ENCODE measurements around the gene ZGPAT.

The ZGPAT gene

DNA sequence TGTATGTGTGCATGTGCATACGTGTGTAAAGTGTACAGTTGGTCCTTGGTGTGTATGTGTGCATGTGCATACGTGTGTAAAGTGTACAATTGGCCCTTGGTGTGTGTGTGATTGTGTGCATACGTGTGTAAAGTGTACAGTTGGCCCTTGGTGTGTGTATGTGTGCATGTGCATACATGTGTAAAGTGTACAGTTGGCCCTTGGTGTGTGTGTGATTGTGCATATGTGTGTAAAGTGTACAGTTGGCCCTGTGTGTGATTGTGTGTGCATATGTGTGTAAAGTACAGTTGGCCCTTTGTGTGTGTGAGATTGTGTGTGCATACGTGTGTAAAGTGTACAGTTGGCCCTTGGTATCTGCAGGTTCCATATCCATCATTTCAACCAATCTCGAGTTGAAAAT, 23.6 kb downstream of the ZGPAT start:
- TF ChIP-seq, protein P1, sequence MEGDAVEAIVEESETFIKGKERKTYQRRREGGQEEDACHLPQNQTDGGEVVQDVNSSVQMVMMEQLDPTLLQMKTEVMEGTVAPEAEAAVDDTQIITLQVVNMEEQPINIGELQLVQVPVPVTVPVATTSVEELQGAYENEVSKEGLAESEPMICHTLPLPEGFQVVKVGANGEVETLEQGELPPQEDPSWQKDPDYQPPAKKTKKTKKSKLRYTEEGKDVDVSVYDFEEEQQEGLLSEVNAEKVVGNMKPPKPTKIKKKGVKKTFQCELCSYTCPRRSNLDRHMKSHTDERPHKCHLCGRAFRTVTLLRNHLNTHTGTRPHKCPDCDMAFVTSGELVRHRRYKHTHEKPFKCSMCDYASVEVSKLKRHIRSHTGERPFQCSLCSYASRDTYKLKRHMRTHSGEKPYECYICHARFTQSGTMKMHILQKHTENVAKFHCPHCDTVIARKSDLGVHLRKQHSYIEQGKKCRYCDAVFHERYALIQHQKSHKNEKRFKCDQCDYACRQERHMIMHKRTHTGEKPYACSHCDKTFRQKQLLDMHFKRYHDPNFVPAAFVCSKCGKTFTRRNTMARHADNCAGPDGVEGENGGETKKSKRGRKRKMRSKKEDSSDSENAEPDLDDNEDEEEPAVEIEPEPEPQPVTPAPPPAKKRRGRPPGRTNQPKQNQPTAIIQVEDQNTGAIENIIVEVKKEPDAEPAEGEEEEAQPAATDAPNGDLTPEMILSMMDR (conservative IDR thresholded peaks at IDR 0.05; ENCODE audit: low read length), result no peak
- no peak for TF ChIP-seq EZH2phosphoT487 (IDR thresholded peaks at IDR 0.05; ENCODE audit: borderline replicate concordance)
- H3K79me2 ChIP-seq (ENCODE audit: insufficient read depth, low read length), result peaks cover 53% of the 10 kb centered on the region
- peaks cover 25% of the 10 kb centered on the region for H3F3A ChIP-seq (ENCODE audit: low read depth)
- H2AFZ ChIP-seq (ENCODE audit: low read length), result no peak overlapping the region
- H3K36me3 ChIP-seq (ENCODE audit: insufficient read depth, low read length), result peaks cover 25% of the 10 kb centered on the region; the same call in 1 of the 2 replicates
- peak overlapping the region; percentile 82 for H3K4me2 ChIP-seq (ENCODE audit: low read depth, low read length, poor library complexity, severe bottlenecking)
- peak overlapping the region; percentile 78 for H3K9ac ChIP-seq (ENCODE audit: low read depth, low read length, poor library complexity, severe bottlenecking)
- peak overlapping the region; percentile 55 for H3K4me3 ChIP-seq (ENCODE audit: low read length, poor library complexity, severe bottlenecking)
- peaks cover 66% of the 10 kb centered on the region for H3K4me1 ChIP-seq (ENCODE audit: insufficient read depth, low read length, poor library complexity, severe bottlenecking)
- no peaks in the 10 kb centered on the region for H4K20me1 ChIP-seq (ENCODE audit: insufficient read depth, low read length, poor library complexity, severe bottlenecking)
- no peaks in the 10 kb centered on the region for H3K9me2 ChIP-seq (replicated peaks; ENCODE audit: low read depth, low read length)
- H3K27me3 ChIP-seq (ENCODE audit: insufficient read depth, low read length, poor library complexity, severe bottlenecking), result no peaks in the 10 kb centered on the region
- H3K9me3 ChIP-seq (ENCODE audit: insufficient read depth, low read depth, low read length), result no peaks in the 10 kb centered on the region

DNA sequence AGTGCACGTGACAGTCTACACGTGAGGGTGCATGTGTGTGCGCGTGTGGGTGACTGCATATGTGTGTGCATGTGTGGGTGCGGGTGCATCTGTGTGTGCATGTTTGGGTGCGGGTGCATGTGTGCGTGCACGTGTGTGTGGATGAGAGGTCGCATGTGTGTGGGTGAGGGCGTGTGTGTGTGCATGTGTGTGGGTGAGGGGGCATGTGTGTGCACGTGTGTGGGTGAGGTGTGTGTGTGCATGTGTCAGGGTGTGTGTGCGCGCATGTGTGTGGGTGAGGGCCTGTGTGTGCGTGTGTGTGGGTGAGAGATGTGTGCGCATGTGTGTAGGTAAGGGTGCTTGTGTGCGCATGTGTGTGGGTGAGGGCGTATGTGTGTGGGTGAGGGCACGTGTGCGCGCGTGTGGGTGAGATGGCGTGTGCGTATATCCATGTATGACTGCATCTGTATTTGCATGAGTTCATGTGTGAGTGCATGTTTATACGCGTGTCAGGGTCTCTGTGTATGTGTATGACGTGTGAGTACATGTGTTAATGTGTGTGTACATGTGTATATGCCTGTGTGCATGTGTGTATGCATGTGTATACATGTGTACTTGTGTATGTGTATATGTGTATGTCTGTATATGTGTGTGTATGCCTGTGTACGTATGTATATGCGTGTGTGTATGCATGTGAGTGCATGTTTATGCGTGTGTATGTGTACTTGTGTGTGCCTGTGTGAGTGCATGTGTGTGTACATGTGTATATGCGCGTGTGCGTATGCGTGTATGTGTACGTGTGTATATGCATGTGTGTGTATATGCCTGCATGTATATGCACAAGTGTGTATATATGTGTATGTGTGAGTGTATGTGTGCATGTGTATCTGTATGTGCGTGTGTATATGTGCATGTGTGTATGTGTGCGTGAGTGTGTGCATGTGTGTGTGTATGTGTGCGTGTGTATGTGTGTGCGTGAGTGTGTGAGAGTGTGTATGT, 24.6 kb downstream of the ZGPAT start:
- peaks cover 25% of the 10 kb centered on the region; the same call in 1 of the 2 replicates for H3K36me3 ChIP-seq (ENCODE audit: insufficient read depth, low read length)
- TF ChIP-seq, protein P1 (conservative IDR thresholded peaks at IDR 0.05; ENCODE audit: low read length), result no peak
- TF ChIP-seq EZH2phosphoT487 (IDR thresholded peaks at IDR 0.05; ENCODE audit: borderline replicate concordance), result no peak

DNA sequence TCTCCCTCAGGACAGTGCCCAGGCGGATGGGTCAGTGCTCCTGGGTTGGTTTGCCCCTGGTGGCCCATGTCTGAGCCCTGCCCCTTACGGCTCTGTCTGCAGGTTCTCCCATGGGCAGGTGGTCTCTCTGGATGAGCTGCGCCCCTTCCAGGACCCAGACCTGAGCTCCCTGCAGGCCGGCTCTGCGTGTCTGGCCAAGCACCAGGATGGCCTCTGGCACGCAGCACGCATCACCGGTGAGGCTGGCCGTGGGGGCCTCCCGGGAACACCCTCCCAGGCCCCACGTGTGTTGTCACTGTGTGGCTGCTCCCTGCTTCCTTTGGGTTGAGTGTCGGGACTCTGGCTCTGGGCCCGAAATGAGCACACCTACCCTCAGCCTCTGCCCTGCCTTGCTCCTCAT, 25.3 kb downstream of the ZGPAT start:
- Histone ChIP-seq H3K4me3 (ENCODE audit: low read length, poor library complexity, severe bottlenecking) (no peak overlapping the region), H3K4me2 (ENCODE audit: low read depth, low read length, poor library complexity, severe bottlenecking) (no peak overlapping the region), H4K20me1 (ENCODE audit: insufficient read depth, low read length, poor library complexity, severe bottlenecking) (peaks cover 5% of the 10 kb centered on the region), H2AFZ (ENCODE audit: low read length) (no peak overlapping the region), H3K9ac (ENCODE audit: low read depth, low read length, poor library complexity, severe bottlenecking) (no peak overlapping the region), H3K27me3 (ENCODE audit: insufficient read depth, low read length, poor library complexity, severe bottlenecking) (no peaks in the 10 kb centered on the region), H3K36me3 (ENCODE audit: insufficient read depth, low read length) (peaks cover 25% of the 10 kb centered on the region; the same call in 1 of the 2 replicates), H3K9me2 (replicated peaks; ENCODE audit: low read depth, low read length) (no peaks in the 10 kb centered on the region), H3F3A (ENCODE audit: low read depth) (peaks cover 19% of the 10 kb centered on the region), H3K9me3 (ENCODE audit: insufficient read depth, low read depth, low read length) (no peaks in the 10 kb centered on the region), H3K4me1 (ENCODE audit: insufficient read depth, low read length, poor library complexity, severe bottlenecking) (peaks cover 63% of the 10 kb centered on the region), H3K79me2 (ENCODE audit: insufficient read depth, low read length) (peaks cover 50% of the 10 kb centered on the region; the same call in 1 of the 2 replicates)
- TF ChIP-seq EZH2phosphoT487 (IDR thresholded peaks at IDR 0.05; ENCODE audit: borderline replicate concordance), result no peak
- TF ChIP-seq, protein P1 (conservative IDR thresholded peaks at IDR 0.05; ENCODE audit: low read length), result no peak

More for the DNA sequence above, 24.6 kb downstream of the ZGPAT start:
- Histone ChIP-seq H3K4me1 (ENCODE audit: insufficient read depth, low read length, poor library complexity, severe bottlenecking) (peaks cover 67% of the 10 kb centered on the region), H3K9ac (ENCODE audit: low read depth, low read length, poor library complexity, severe bottlenecking) (peak overlapping the region; percentile 78), H4K20me1 (ENCODE audit: insufficient read depth, low read length, poor library complexity, severe bottlenecking) (peaks cover 2% of the 10 kb centered on the region), H3K79me2 (ENCODE audit: insufficient read depth, low read length) (peaks cover 50% of the 10 kb centered on the region; the same call in 1 of the 2 replicates), H3K9me3 (ENCODE audit: insufficient read depth, low read depth, low read length) (no peaks in the 10 kb centered on the region), H3K4me2 (ENCODE audit: low read depth, low read length, poor library complexity, severe bottlenecking) (peak overlapping the region; percentile 82), H3K9me2 (replicated peaks; ENCODE audit: low read depth, low read length) (no peaks in the 10 kb centered on the region), H2AFZ (ENCODE audit: low read length) (no peak overlapping the region), H3F3A (ENCODE audit: low read depth) (peaks cover 24% of the 10 kb centered on the region), H3K27me3 (ENCODE audit: insufficient read depth, low read length, poor library complexity, severe bottlenecking) (no peaks in the 10 kb centered on the region), H3K4me3 (ENCODE audit: low read length, poor library complexity, severe bottlenecking) (peak overlapping the region; percentile 55)
